T-helper 9 cell (primary cell): ENCODE data around the gene GLIS1.

Source experiments
- DNase-seq: peaks from one replicate; pipeline ENCODE4 v3.0.0-alpha.2; 2020

The GLIS1 gene

GRCh38 chr1:53608071-53608470, 130.9 kb downstream of the GLIS1 start:
- DNase-seq: no peak

GRCh38 chr1:53606651-53607051, 132.3 kb downstream of the GLIS1 start:
- no peak for DNase-seq

- DNase-seq: no peak
Observed at GRCh38 chr1:53606197-53606596, 132.8 kb downstream of the GLIS1 start.

GRCh38 chr1:53605181-53605580, 133.8 kb downstream of the GLIS1 start:
- DNase-seq: no peak

GRCh38 chr1:53604291-53604919, 134.6 kb downstream of the GLIS1 start:
- DNase-seq: no peak

GRCh38 chr1:53603431-53603830, 135.5 kb downstream of the GLIS1 start:
- DNase-seq: no peak

GRCh38 chr1:53601867-53602775, 136.8 kb downstream of the GLIS1 start:
- DNase-seq: no peak

- DNase-seq: no peak
Observed at GRCh38 chr1:53601031-53601745, 137.8 kb downstream of the GLIS1 start.

GRCh38 chr1:53600561-53600960, 138.4 kb downstream of the GLIS1 start:
- DNase-seq: no peak

- DNase-seq: no peak
Observed at GRCh38 chr1:53600001-53600400, 139.0 kb downstream of the GLIS1 start.

GRCh38 chr1:53599481-53599880, 139.5 kb downstream of the GLIS1 start:
- DNase-seq: no peak

GRCh38 chr1:53598966-53599365, 140.0 kb downstream of the GLIS1 start:
- no peak for DNase-seq

GRCh38 chr1:53595906-53596305, 143.1 kb downstream of the GLIS1 start:
- no peak for DNase-seq

- DNase-seq: no peak
Observed at GRCh38 chr1:53594391-53595180, 144.4 kb downstream of the GLIS1 start.

GRCh38 chr1:53593758-53594380, 145.1 kb downstream of the GLIS1 start:
- no peak for DNase-seq

GRCh38 chr1:53592985-53593757, 145.8 kb downstream of the GLIS1 start:
- no peak for DNase-seq

- no peak for DNase-seq
Observed at GRCh38 chr1:53592521-53592982, 146.4 kb downstream of the GLIS1 start.

GRCh38 chr1:53591924-53592323, 147.0 kb downstream of the GLIS1 start:
- no peak for DNase-seq

GRCh38 chr1:53590531-53591515, 148.1 kb downstream of the GLIS1 start:
- DNase-seq: no peak

GRCh38 chr1:53590104-53590503, 148.9 kb downstream of the GLIS1 start:
- no peak for DNase-seq
